ENCODE data around the gene AKR1C8. TPM values are rescaled to one million over a fixed set of nuclear protein-coding genes. Genes with fewer than 3 reads are reported as not detected.

Gene AKR1C8
- total and polyA plus RNA-seq, 9 of the 15 experiments (the other 6 are each of a cell fraction or from before 2014, with no cell fraction given), result 0.03 to 0.29 (median 0.08) TPM

- 19% methylated on average over 5 of the region's 5 CpGs for WGBS (ENCODE audit: insufficient coverage, low coverage, missing lambda C conversion rate)
- Histone ChIP-seq H3K79me2 (ENCODE audit: control insufficient read depth, insufficient read depth, low read length) (no peaks in the 10 kb centered on the region), H3K9me1 (ENCODE audit: control insufficient read depth, insufficient read depth, low read length) (no peaks in the 10 kb centered on the region), H3K4me3 (no peak overlapping the region), H3K9me3 (replicated peaks; ENCODE audit: control insufficient read depth, insufficient read depth, low read depth, low read length) (0 out of 2 replicates have a peak, but pooled peaks cover 2% of the 10 kb centered on the region), H3K4me1 (replicated peaks in 1 of 2; ENCODE audit: control insufficient read depth in 2 of 2, insufficient read depth in 2 of 2, low read length in 2 of 2) (no peaks in the 10 kb centered on the region; a peak in 1 of 5 replicates), H3K27ac (ENCODE audit: extremely low read depth, low read depth, low read length) (no peak overlapping the region), H2AFZ (ENCODE audit: low read depth, low read length) (no peak overlapping the region), H4K20me1 (replicated peaks; ENCODE audit: control insufficient read depth, insufficient read depth, low read length) (no peaks in the 10 kb centered on the region), H3K36me3 (ENCODE audit: control insufficient read depth, insufficient read depth, low read length) (no peaks in the 10 kb centered on the region), H3K9ac (ENCODE audit: insufficient read depth in 1 of 2, low read depth in 2 of 2, low read length in 2 of 2) (no peak overlapping the region), H3K27me3 (ENCODE audit: control insufficient read depth in 2 of 2, insufficient read depth in 2 of 2, low read length in 2 of 2) (no peaks in the 10 kb centered on the region), H3K4me2 (ENCODE audit: insufficient read depth, low read length) (no peak overlapping the region)
- ChIA-PET CTCF (ENCODE audit: low intra/inter-chr PET ratio) (interaction anchor here (0.6 kb wide), 1 partner anchor 286 kb away, joined by 3 read pairs; no protein-coding TSS in a partner anchor), POLR2A (interaction anchor here (0.7 kb wide), 1 partner anchor 145 kb away, joined by 4 read pairs; no protein-coding TSS in a partner anchor)
- no peak for ATAC-seq
- in situ Hi-C loops (cut with MboI) (no loop called here), intact Hi-C loops (cut with micrococcal nuclease) (no loop called here)
- TF ChIP-seq BCL6 (CRISPR knock-in tag; IDR thresholded peaks at IDR 0.05) (no peak), ZFP30 (CRISPR knock-in tag; IDR thresholded peaks at IDR 0.05; ENCODE audit: borderline replicate concordance) (no peak), JUN (IDR thresholded peaks at IDR 0.05; ENCODE audit: borderline replicate concordance, low read depth, low read length) (no peak), JUN (CRISPR knock-in tag; IDR thresholded peaks at IDR 0.05; ENCODE audit: borderline replicate concordance) (no peak)
- TF ChIP-seq, protein P1, sequence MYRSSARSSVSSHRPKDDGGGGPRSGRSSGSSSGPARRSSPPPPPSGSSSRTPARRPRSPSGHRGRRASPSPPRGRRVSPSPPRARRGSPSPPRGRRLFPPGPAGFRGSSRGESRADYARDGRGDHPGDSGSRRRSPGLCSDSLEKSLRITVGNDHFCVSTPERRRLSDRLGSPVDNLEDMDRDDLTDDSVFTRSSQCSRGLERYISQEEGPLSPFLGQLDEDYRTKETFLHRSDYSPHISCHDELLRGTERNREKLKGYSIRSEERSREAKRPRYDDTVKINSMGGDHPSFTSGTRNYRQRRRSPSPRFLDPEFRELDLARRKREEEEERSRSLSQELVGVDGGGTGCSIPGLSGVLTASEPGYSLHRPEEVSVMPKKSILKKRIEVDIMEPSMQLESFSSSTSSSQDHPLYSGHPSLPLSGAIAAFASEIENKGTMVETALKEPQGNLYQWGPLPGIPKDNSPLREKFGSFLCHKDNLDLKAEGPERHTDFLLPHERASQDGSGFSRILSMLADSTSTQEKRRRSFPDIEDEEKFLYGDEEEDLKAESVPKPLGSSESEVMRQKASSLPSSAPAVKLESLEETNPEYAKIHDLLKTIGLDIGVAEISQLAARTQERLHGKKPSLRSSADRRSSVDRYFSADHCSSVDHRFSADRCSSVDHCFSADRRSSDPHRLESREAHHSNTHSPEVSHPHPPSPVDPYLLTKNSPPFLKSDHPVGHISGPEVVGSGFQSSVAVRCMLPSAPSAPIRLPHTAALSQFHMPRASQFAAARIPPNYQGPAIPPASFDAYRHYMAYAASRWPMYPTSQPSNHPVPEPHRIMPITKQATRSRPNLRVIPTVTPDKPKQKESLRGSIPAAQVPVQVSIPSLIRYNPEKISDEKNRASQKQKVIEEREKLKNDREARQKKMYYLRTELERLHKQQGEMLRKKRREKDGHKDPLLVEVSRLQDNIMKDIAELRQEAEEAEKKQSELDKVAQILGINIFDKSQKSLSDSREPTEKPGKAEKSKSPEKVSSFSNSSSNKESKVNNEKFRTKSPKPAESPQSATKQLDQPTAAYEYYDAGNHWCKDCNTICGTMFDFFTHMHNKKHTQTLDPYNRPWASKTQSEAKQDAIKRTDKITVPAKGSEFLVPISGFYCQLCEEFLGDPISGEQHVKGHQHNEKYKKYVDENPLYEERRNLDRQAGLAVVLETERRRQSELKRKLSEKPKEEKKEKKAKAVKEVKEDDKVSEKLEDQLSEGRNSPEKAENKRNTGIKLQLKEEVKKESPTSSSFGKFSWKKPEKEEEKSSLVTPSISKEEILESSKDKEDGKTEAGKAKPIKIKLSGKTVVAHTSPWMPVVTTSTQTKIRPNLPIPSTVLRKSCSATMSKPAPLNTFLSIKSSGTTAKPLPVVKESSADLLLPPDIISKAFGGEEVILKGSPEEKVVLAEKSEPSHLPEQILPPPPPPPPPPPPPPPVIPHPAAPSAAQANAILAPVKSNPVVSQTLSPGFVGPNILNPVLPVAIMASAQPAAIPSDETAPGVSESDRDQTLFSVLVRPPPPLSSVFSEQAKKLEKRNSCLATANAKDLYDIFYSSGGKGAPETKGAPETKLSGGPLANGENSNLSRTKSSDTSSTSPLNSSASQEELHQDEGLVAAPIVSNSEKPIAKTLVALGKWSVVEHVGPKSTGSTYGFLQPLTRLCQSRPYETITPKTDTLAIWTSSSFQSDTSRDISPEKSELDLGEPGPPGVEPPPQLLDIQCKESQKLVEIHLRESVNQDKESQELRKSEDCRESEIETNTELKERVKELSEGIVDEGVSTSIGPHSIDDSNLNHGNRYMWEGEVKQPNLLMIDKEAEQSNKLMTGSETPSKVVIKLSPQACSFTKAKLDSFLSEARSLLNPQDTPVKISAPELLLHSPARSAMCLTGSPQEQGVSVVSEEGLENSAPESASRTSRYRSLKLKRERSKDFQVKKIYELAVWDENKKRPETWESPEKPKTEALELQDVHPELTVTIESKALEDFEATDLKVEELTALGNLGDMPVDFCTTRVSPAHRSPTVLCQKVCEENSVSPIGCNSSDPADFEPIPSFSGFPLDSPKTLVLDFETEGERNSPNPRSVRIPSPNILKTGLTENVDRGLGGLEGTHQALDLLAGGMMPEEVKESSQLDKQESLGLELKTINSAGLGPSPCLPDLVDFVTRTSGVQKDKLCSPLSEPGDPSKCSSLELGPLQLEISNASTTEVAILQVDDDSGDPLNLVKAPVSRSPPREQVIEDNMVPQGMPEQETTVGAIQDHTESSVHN (IDR thresholded peaks at IDR 0.05; ENCODE audit: borderline replicate concordance in 1 of 2, low read depth in 1 of 2), result no peak
- FAIRE-seq, result no peak
- no TSS peak for BruUV-seq (replicated peaks)
- DNase-seq (ENCODE audit: extremely low read depth in 1 of 4, low spot score in 3 of 4), result peak in 1 of 4 experiments; percentile 13
Observed at GRCh38 chr10:5147255-5147980, 37.5 kb downstream of the AKR1C8 start.

All from K562 (cell line).